Subcutaneous abdominal adipose tissue (tissue), 5 donors: Measurements from ENCODE around the gene KCNMA1.

Experiments
- H3K27ac ChIP-seq: one replicate; pipeline ENCODE4 v1.7.0; 2013; ENCODE audit warnings: low read depth, mild to moderate bottlenecking, inconsistent platforms, low read length, moderate library complexity
- H3K27me3 ChIP-seq, 5 donors: one replicate each; pipeline ENCODE4 v1.7.0; 2013; ENCODE audit warnings: low read length in 5 of 5, inconsistent platforms in 1 of 5; ENCODE audit not compliant: control insufficient read depth in 5 of 5, insufficient read depth in 4 of 5
- H3K36me3 ChIP-seq, 5 donors: one replicate each; pipeline ENCODE4 v1.7.0; 2013; ENCODE audit warnings: low read length in 5 of 5; ENCODE audit not compliant: control insufficient read depth in 5 of 5, insufficient read depth in 5 of 5
- H3K4me1 ChIP-seq, 5 donors: one replicate each; pipeline ENCODE4 v1.7.0; 2013; ENCODE audit warnings: low read length in 5 of 5, mild to moderate bottlenecking in 3 of 5, moderate library complexity in 1 of 5; ENCODE audit not compliant: control insufficient read depth in 5 of 5, insufficient read depth in 5 of 5
- H3K4me3 ChIP-seq, 5 donors: one replicate each; pipeline ENCODE4 v1.7.0; 2013; ENCODE audit warnings: low read length in 5 of 5, low read depth in 1 of 5
- H3K9ac ChIP-seq, 5 donors: one replicate each; pipeline ENCODE4 v1.7.0; 2013; ENCODE audit warnings: low read length in 5 of 5, mild to moderate bottlenecking in 4 of 5, moderate library complexity in 3 of 5
- H3K9me3 ChIP-seq, 5 donors: one replicate each; pipeline ENCODE4 v1.7.0; 2013; ENCODE audit warnings: low read length in 5 of 5; ENCODE audit not compliant: control insufficient read depth in 5 of 5
- donor health status: healthy.
- donor health status: healthy.
- donor health status: healthy.
- donor health status: healthy.
- donor health status: healthy.

The KCNMA1 gene

DNA sequence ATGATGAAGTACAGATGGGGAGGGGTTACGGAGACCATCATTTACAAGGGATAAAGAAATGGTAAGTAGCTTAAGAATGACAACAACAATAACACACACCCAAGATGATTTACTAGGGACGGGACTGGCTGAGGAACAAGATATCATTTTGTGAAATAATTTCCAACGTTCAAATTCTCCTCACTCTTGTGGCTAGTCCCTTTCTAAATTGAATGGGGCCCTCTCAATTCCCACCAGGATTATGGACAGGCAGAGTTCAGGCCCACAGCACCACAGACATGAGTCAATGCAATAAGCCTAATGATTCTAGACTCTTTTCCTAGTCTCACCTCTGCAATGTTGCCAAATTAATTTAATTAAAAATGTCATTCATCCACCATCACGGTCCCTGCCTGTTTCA is 448.1 kb downstream of the KCNMA1 start:
- Histone ChIP-seq H3K9me3 (no peaks in the 10 kb centered on the region), H3K4me1 (no peaks in the 10 kb centered on the region), H3K36me3 (no peaks in the 10 kb centered on the region), H3K9ac (no peak overlapping the region), H3K27me3 (peaks cover 0 to 4% (median 0%) of the 10 kb centered on the region in 5 donors), H3K4me3 (no peak overlapping the region), H3K27ac (no peak overlapping the region)

GRCh38 chr10:77189075-77189474 is 448.5 kb downstream of the KCNMA1 start:
- Histone ChIP-seq H3K36me3 (no peaks in the 10 kb centered on the region), H3K27me3 (peaks cover 0 to 3% (median 0%) of the 10 kb centered on the region in 5 donors), H3K9me3 (no peaks in the 10 kb centered on the region), H3K9ac (no peak overlapping the region), H3K4me1 (no peaks in the 10 kb centered on the region), H3K4me3 (no peak overlapping the region), H3K27ac (no peak overlapping the region)

DNA sequence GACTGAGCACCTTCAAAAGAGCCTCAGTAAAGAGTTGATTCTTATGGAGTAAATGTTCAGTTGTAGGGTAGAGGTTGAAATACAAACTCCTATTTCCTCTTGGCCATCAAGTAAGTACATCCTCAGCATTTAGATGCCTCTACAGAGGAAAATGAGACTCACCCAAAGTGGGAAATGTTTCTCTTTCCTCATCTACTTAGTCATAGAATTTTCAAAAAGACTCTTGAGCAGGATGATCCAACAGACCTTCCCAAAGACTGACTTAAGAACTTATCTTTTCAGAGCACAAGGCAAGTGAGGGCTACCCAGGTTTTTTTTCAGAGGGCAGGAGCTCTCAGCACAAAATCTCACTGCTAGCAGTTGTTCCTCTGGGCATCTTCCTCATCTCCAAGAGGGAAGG is 449.1 kb downstream of the KCNMA1 start:
- no peaks in the 10 kb centered on the region for H3K36me3 ChIP-seq
- no peaks in the 10 kb centered on the region for H3K27me3 ChIP-seq
- H3K4me1 ChIP-seq = no peaks in the 10 kb centered on the region
- no peak overlapping the region for H3K27ac ChIP-seq
- no peak overlapping the region for H3K4me3 ChIP-seq
- H3K9me3 ChIP-seq = no peaks in the 10 kb centered on the region
- no peak overlapping the region for H3K9ac ChIP-seq

DNA sequence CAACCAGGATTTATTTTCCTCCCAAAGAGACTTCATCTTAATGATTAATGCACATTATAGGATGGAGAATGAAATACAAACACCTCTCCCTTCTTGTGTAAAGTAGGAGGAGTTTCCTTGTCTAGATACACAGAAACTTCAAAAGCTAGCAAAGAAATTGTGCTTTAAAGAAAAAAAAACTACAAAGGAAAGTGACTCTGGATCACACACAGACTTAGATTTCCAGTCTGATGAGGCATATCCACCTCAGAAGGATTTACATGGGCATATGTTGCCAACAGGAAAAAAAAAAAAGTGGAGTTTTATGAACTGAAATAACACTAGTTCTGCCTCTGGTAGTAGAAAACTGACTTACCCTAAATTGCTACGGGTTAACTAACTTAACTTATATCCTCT is 449.6 kb downstream of the KCNMA1 start:
- Histone ChIP-seq H3K9me3 (no peaks in the 10 kb centered on the region), H3K4me3 (no peak overlapping the region), H3K27me3 (no peaks in the 10 kb centered on the region), H3K4me1 (no peaks in the 10 kb centered on the region), H3K27ac (no peak overlapping the region), H3K9ac (no peak overlapping the region), H3K36me3 (no peaks in the 10 kb centered on the region)

GRCh38 chr10:77187376-77187999 is 450.1 kb downstream of the KCNMA1 start:
- H3K27me3 ChIP-seq = no peaks in the 10 kb centered on the region
- no peaks in the 10 kb centered on the region for H3K9me3 ChIP-seq
- no peaks in the 10 kb centered on the region for H3K4me1 ChIP-seq
- no peak overlapping the region for H3K4me3 ChIP-seq
- H3K9ac ChIP-seq = no peak overlapping the region
- H3K27ac ChIP-seq = no peak overlapping the region
- no peaks in the 10 kb centered on the region for H3K36me3 ChIP-seq

- H3K27me3 ChIP-seq = no peaks in the 10 kb centered on the region
- no peak overlapping the region for H3K4me3 ChIP-seq
- H3K4me1 ChIP-seq = no peaks in the 10 kb centered on the region
- H3K27ac ChIP-seq = no peak overlapping the region
- H3K9me3 ChIP-seq = no peaks in the 10 kb centered on the region
- H3K9ac ChIP-seq = no peak overlapping the region
- no peaks in the 10 kb centered on the region for H3K36me3 ChIP-seq
Observed at GRCh38 chr10:77186936-77187335, 450.7 kb downstream of the KCNMA1 start.

DNA sequence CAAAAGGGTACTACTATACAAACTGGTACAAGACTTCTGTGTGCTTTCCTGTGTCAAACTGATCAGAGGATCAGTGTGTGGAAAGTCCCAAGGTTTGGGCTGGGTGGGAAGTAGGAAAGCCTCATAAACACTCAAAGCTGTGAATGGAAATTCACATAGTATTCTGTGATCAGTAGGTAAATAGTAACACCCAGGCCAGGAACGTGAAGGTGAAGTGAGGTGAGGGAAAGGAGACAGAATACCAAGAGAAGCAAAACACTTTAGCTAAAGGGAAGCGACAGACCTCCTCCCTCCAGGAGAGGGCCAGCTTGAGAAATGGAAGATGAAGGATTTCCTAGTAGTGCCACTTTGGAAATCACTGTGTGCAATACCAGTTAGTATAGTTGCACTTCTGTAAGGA is 451.9 kb downstream of the KCNMA1 start:
- Histone ChIP-seq H3K9ac (no peak overlapping the region), H3K4me1 (no peaks in the 10 kb centered on the region), H3K27me3 (peaks cover 0 to 3% (median 0%) of the 10 kb centered on the region in 5 donors), H3K4me3 (no peak overlapping the region), H3K36me3 (no peaks in the 10 kb centered on the region), H3K27ac (no peak overlapping the region), H3K9me3 (no peaks in the 10 kb centered on the region)

DNA sequence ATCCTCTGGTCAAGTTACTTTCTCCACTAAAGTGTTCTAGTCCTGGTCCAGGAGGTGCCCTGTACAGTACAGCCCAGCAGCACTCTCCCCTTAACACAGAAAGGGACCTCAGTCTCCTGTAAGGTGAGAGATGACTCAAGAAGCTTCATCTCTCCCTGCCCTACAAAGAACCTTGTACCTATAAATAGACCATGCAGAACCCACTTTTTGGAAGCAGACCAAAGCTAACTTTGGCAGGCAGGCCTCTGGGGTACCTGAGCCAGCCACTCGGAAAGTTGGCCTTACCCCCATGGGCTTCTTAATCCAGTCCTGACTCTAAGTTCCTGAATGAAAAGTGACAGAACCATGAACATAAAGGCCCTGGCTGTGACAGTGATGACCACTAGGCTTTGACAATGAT is 454.8 kb downstream of the KCNMA1 start:
- Histone ChIP-seq H3K27me3 (peaks cover 0 to 12% (median 5%) of the 10 kb centered on the region in 5 donors), H3K27ac (no peak overlapping the region), H3K36me3 (no peaks in the 10 kb centered on the region), H3K4me3 (no peak overlapping the region), H3K4me1 (no peaks in the 10 kb centered on the region), H3K9ac (no peak overlapping the region), H3K9me3 (no peaks in the 10 kb centered on the region)

DNA sequence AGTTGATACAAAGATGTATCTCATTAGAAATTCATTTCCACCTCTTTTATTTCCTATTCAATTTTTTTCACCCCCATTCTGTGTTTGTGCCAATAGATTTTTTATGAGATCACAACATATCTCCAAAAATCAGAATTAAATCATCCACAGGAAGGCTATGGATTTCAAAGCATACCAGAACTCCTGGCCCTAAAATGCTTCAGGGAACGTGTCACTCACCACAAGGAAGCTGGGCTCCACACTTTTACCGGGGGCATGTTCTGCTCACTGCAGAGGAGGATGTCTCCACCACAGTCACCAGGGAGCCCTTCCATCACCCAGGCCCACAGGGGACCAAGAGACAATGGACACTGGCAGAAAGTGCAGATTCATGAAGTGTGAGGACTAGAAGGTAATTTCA is 456.8 kb downstream of the KCNMA1 start:
- Histone ChIP-seq H3K27me3 (peaks cover 0 to 12% (median 5%) of the 10 kb centered on the region in 5 donors), H3K4me1 (no peaks in the 10 kb centered on the region), H3K36me3 (no peaks in the 10 kb centered on the region), H3K9me3 (no peaks in the 10 kb centered on the region), H3K27ac (no peak overlapping the region), H3K4me3 (no peak overlapping the region), H3K9ac (no peak overlapping the region)

GRCh38 chr10:77180104-77180503 is 457.5 kb downstream of the KCNMA1 start:
- H3K27ac ChIP-seq = no peak overlapping the region
- H3K9ac ChIP-seq = no peak overlapping the region
- peaks cover 0 to 16% (median 5%) of the 10 kb centered on the region in 5 donors for H3K27me3 ChIP-seq
- H3K36me3 ChIP-seq = no peaks in the 10 kb centered on the region
- no peak overlapping the region for H3K4me3 ChIP-seq
- H3K4me1 ChIP-seq = no peaks in the 10 kb centered on the region
- H3K9me3 ChIP-seq = no peaks in the 10 kb centered on the region
